ENCODE results near the gene SPATC1L. TPM values are rescaled to one million over a fixed set of nuclear protein-coding genes. Genes with fewer than 3 reads are reported as not detected.

The SPATC1L gene
- total RNA-seq, result 10.9 and 16.7 TPM in 2 replicates

DNA sequence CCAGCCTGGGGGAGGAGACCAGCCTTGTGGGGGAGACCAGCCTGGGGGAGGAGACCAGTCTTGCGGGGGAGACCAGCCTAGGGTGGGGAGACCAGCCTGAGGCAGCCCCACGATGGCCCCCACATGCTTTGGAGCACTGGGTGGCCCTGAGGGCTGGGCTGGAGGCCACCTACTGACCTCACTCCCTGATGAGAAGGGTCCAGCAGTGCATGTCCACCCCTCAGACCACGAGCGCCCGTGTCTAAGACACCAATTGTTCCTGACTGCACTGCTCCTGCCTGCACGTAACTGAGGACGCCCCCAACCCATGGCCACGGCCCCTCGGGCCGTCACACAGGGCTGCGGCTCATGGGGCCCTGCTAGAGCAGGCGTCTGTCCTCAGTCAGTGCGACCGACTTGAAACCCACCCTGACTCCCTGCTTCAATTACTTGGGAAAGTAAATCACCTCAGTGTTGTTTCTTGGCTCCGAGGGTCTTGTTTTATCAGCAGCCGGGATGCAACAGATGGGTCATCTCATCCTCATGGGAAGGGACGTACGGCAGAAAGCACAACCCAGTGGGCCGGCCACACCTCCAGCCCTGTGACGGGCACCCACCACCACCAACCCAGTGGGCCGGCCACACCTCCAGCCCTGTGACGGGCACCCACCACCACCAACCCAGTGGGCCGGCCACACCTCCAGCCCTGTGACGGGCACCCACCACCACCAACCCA lies at the start of gene SPATC1L:
TSS of gene SPATC1L (minus strand) at position 550 of the 715 bp plus-strand sequence. CDS start 1,643 bp downstream, outside the sequence.
- DNase-seq (ENCODE audit: low read depth), result peak; percentile 21
- TF ChIP-seq, protein P1, sequence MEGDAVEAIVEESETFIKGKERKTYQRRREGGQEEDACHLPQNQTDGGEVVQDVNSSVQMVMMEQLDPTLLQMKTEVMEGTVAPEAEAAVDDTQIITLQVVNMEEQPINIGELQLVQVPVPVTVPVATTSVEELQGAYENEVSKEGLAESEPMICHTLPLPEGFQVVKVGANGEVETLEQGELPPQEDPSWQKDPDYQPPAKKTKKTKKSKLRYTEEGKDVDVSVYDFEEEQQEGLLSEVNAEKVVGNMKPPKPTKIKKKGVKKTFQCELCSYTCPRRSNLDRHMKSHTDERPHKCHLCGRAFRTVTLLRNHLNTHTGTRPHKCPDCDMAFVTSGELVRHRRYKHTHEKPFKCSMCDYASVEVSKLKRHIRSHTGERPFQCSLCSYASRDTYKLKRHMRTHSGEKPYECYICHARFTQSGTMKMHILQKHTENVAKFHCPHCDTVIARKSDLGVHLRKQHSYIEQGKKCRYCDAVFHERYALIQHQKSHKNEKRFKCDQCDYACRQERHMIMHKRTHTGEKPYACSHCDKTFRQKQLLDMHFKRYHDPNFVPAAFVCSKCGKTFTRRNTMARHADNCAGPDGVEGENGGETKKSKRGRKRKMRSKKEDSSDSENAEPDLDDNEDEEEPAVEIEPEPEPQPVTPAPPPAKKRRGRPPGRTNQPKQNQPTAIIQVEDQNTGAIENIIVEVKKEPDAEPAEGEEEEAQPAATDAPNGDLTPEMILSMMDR (IDR thresholded peaks at IDR 0.05; ENCODE audit: insufficient read depth, low read length, poor library complexity, severe bottlenecking), result no peak
- no peaks in the 10 kb centered on the region for H3K27me3 ChIP-seq (ENCODE audit: control insufficient read depth, insufficient read depth, low read length)
- no peaks in the 10 kb centered on the region for H3K36me3 ChIP-seq (ENCODE audit: control insufficient read depth, insufficient read depth, low read length)
- H3K4me3 ChIP-seq (ENCODE audit: low read depth, low read length), result peak within 1 kb of the TSS; percentile 91

DNA sequence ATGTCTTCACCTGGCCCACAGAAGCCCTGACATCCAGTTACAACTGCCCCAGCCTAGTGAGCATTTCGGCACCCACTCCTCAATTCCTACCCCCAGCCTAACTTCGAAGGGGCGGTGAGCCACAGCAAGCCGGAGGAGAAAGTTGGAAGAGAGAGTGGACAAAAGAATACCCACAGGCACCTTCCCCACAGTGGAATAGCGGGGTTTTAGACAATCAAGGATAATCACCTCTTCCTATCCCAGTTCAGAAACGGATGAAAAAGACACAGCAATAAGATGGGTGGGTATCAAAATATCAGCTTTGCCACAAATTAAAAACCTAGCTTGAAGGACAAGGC lies 45.6 kb upstream of the SPATC1L start:
- Histone ChIP-seq H3K4me3 (ENCODE audit: low read depth, low read length) (peak overlapping the region; percentile 64), H3K27me3 (ENCODE audit: control insufficient read depth, insufficient read depth, low read length) (no peaks in the 10 kb centered on the region), H3K36me3 (ENCODE audit: control insufficient read depth, insufficient read depth, low read length) (peaks cover 1% of the 10 kb centered on the region)
- no peak for DNase-seq (ENCODE audit: low read depth)
- TF ChIP-seq, protein P1 (IDR thresholded peaks at IDR 0.05; ENCODE audit: insufficient read depth, low read length, poor library complexity, severe bottlenecking), result no peak

DNA sequence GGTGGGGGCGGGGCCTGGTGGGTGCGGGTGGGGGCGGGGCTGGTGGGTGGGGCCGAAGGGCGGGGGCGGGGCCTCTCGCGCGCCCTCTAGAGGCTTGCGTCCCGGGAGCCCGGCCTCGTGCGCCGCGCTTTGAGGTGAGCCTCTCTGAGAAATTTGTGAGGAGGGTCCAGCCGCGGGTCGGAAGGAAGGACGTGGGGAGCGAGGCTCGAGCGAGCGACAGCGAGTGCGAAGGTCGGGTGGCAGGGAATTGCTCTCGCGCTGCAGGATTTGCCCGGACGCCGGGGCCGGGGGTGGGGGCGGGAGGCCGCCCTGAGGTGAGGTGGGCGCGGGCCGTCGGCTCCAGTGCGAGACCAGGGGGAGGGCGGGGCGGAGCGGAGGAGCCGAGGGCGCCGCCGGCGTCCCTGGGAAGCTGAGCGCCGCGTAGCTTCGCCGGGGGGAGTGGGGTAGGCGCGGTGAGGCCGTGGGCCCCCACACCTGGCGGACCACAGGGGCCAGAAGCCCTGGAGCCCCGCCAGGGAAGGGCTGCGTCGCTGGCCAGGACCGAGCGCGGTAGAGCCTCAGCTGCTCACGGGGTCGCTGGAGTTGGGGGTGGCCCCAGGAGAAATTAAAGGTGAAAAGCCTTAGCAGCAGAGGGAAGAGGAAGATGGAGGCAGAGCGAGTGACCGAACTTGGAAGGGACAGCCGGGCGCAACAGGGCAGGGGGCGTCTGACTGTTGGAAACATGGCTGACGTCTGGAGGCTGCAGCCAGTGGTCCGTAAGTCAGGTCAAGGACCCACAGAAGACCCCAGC lies 45.1 kb upstream of the SPATC1L start:
- DNase-seq (ENCODE audit: low read depth), result no peak
- TF ChIP-seq, protein P1 (IDR thresholded peaks at IDR 0.05; ENCODE audit: insufficient read depth, low read length, poor library complexity, severe bottlenecking), result peak; percentile 66

DNA sequence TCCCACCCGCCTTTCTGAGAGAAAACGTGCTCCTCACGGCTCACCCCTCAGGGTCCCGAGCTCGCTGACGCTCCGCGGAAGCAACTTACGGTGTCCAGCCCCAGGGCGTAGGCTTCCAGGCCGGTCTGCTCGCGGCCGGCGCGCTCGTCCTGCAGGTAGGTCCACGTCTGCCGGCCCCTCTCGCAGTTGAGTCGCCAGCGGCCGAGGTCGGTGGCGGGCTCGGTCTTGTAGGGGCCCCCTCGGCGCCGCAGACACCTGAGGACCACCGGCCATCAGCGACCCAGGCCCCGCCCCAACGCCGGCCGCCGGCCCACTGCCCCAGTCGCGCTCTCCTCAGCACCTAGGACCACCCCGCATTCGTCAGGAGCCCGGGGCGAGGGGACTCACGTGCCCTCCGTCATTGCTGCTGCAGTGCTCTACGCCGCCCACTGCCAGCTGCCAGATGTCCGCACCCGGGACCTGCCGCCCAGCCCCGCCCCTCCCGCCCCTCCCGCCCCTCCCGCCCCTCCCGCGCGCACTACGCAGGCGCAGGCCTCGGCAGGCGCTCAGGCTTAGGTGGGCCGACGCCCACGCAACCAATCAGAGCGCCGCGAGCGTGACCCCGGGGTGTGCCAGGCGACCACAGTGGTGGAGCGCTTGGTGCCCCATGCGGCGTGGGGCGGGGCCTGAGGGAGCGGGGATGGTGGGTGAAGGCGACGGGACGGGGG lies 44.2 kb upstream of the SPATC1L start, which contains the start of gene LSS:
TSS of gene LSS (minus strand) at position 430 of the 707 bp plus-strand sequence. CDS start at position 401, 29 bp downstream.
- H3K36me3 ChIP-seq (ENCODE audit: control insufficient read depth, insufficient read depth, low read length), result peaks cover 1% of the 10 kb centered on the region
- TF ChIP-seq, protein P1 (IDR thresholded peaks at IDR 0.05; ENCODE audit: insufficient read depth, low read length, poor library complexity, severe bottlenecking), result no peak

More for the DNA sequence above, 45.1 kb upstream of the SPATC1L start:
- Histone ChIP-seq H3K27me3 (ENCODE audit: control insufficient read depth, insufficient read depth, low read length) (no peaks in the 10 kb centered on the region), H3K4me3 (ENCODE audit: low read depth, low read length) (peak overlapping the region; percentile 64), H3K36me3 (ENCODE audit: control insufficient read depth, insufficient read depth, low read length) (peaks cover 1% of the 10 kb centered on the region)

DNA sequence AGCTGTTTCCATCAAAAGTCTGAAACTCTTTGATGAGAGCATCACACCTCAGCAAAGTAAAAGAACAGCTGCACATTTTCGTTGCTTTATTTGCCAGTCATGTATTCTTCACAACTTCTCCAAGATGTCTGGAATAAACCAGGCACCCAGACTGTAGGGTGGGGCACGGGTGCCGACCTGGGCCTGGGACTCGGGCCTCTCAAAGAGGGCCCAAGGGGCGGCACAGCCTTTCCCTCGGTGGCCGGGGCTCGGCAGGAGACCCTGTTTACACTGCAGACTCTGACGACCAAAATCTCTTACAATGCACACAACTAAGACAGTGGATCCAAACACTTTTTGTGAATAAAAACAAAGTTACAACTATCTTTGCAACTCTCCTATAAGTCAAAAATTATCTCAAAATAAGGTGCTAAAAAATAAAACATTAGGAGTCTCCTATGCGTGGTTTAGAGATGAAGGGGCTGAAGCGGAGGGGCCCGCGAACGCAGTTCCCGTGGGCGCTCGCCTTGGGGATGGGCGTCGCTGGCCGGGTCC lies 43.6 kb upstream of the SPATC1L start:
- Histone ChIP-seq H3K4me3 (ENCODE audit: low read depth, low read length) (peak overlapping the region; percentile 96), H3K27me3 (ENCODE audit: control insufficient read depth, insufficient read depth, low read length) (no peaks in the 10 kb centered on the region), H3K36me3 (ENCODE audit: control insufficient read depth, insufficient read depth, low read length) (peaks cover 1% of the 10 kb centered on the region)
- no peak for DNase-seq (ENCODE audit: low read depth)
- TF ChIP-seq, protein P1 (IDR thresholded peaks at IDR 0.05; ENCODE audit: insufficient read depth, low read length, poor library complexity, severe bottlenecking), result no peak

More for the DNA sequence above, 44.2 kb upstream of the SPATC1L start, which contains the start of gene LSS:
- no peaks in the 10 kb centered on the region for H3K27me3 ChIP-seq (ENCODE audit: control insufficient read depth, insufficient read depth, low read length)
- peak; percentile 82 for DNase-seq (ENCODE audit: low read depth)
- H3K4me3 ChIP-seq (ENCODE audit: low read depth, low read length), result peak within 1 kb of the TSS; percentile 96
